KMS-11 (cell line): Measurements from ENCODE around the gene CNP.

Source experiments
- H2AFZ ChIP-seq: fragments of 200-600 bp; sonication (generic); 2 replicates; pipeline ENCODE4 v1.6.1; 2016; ENCODE audit warnings: antibody characterized with exemption, mixed run types, low read depth
- H3K27ac ChIP-seq: fragments of 200-600 bp; sonication (generic); 2 replicates; pipeline ENCODE4 v1.6.1; 2016; ENCODE audit warnings: mild to moderate bottlenecking, mixed run types
- H3K27me3 ChIP-seq: fragments of 200-600 bp; sonication (generic); 2 replicates; pipeline ENCODE4 v1.6.1; 2017; ENCODE audit warnings: mild to moderate bottlenecking, low read depth, mixed run types, moderate library complexity; ENCODE audit not compliant: insufficient read depth
- H3K36me3 ChIP-seq: fragments of 200-600 bp; sonication (generic); 2 replicates; pipeline ENCODE4 v1.6.1; 2017; ENCODE audit warnings: mild to moderate bottlenecking, mixed run types; ENCODE audit not compliant: insufficient read depth
- H3K4me1 ChIP-seq: fragments of 200-600 bp; sonication (generic); 2 replicates; pipeline ENCODE4 v1.6.1; 2016; ENCODE audit warnings: mild to moderate bottlenecking, low read depth, mixed run types; ENCODE audit not compliant: poor library complexity, severe bottlenecking
- H3K4me2 ChIP-seq: fragments of 200-600 bp; sonication (generic); 2 replicates; pipeline ENCODE4 v1.7.0; 2016; ENCODE audit warnings: mild to moderate bottlenecking, mixed run types
- H3K4me3 ChIP-seq: fragments of 200-600 bp; sonication (generic); IDR thresholded peaks from 2 replicates; pipeline ENCODE4 v1.6.1; 2017; ENCODE audit warnings: low read depth, low read length, mixed read lengths; ENCODE audit not compliant: insufficient read depth
- H3K79me2 ChIP-seq: fragments of 200-600 bp; sonication (generic); 2 replicates; pipeline ENCODE4 v1.6.1; 2016; ENCODE audit warnings: low read depth, mixed run types; ENCODE audit not compliant: insufficient read depth
- H3K9ac ChIP-seq: fragments of 200-600 bp; sonication (generic); 2 replicates; pipeline ENCODE4 v1.6.1; 2016; ENCODE audit warnings: mild to moderate bottlenecking, mixed run types
- H4K20me1 ChIP-seq: fragments of 200-600 bp; sonication (generic); 2 replicates; pipeline ENCODE4 v1.6.1; 2016; ENCODE audit warnings: mild to moderate bottlenecking, mixed run types; ENCODE audit not compliant: insufficient read depth
- CTCF ChIP-seq: fragments of 200-600 bp; sonication (generic); conservative IDR thresholded peaks from 2 replicates; pipeline ENCODE4 v1.6.1; 2017; ENCODE audit warnings: low read depth, mild to moderate bottlenecking, antibody characterized with exemption, low read length, moderate library complexity, mixed read lengths

The CNP gene

GRCh38 chr17:42001729-42002128 is 35.1 kb downstream of the CNP start:
- Histone ChIP-seq H3K79me2 (peaks cover 62% of the 10 kb centered on the region), H3K9ac (no peak overlapping the region), H3K4me3 (no peak overlapping the region), H2AFZ (no peak overlapping the region), H4K20me1 (peaks cover 6% of the 10 kb centered on the region), H3K4me1 (no peaks in the 10 kb centered on the region), H3K27me3 (no peaks in the 10 kb centered on the region), H3K4me2 (no peak overlapping the region), H3K27ac (no peak overlapping the region), H3K36me3 (peaks cover 25% of the 10 kb centered on the region; the same call in 1 of the 2 replicates)
- TF ChIP-seq CTCF, result no peak

- peaks cover 22% of the 10 kb centered on the region; the same call in 1 of the 2 replicates for H3K36me3 ChIP-seq
Observed at GRCh38 chr17:42002175-42002791, 35.7 kb downstream of the CNP start.

GRCh38 chr17:42002792-42003301 is 36.3 kb downstream of the CNP start:
- Histone ChIP-seq H3K27me3 (no peaks in the 10 kb centered on the region), H3K4me1 (no peaks in the 10 kb centered on the region), H3K79me2 (peaks cover 73% of the 10 kb centered on the region), H3K27ac (no peak overlapping the region), H2AFZ (no peak overlapping the region), H3K36me3 (peaks cover 19% of the 10 kb centered on the region; the same call in 1 of the 2 replicates), H3K9ac (no peak overlapping the region), H4K20me1 (peaks cover 6% of the 10 kb centered on the region), H3K4me3 (no peak overlapping the region), H3K4me2 (no peak overlapping the region)
- TF ChIP-seq CTCF, result no peak

More at GRCh38 chr17:42002175-42002791, 35.7 kb downstream of the CNP start:
- Histone ChIP-seq H4K20me1 (peaks cover 6% of the 10 kb centered on the region), H3K9ac (no peak overlapping the region), H3K79me2 (peaks cover 67% of the 10 kb centered on the region), H3K4me1 (no peaks in the 10 kb centered on the region), H3K27ac (no peak overlapping the region), H2AFZ (no peak overlapping the region), H3K4me2 (no peak overlapping the region), H3K27me3 (no peaks in the 10 kb centered on the region), H3K4me3 (no peak overlapping the region)
- TF ChIP-seq CTCF, result no peak

GRCh38 chr17:42005166-42005565 is 38.6 kb downstream of the CNP start:
- Histone ChIP-seq H3K36me3 (peaks cover 11% of the 10 kb centered on the region; the same call in 1 of the 2 replicates), H3K9ac (no peak overlapping the region), H3K4me1 (no peaks in the 10 kb centered on the region), H3K27ac (no peak overlapping the region), H4K20me1 (peaks cover 18% of the 10 kb centered on the region), H3K27me3 (no peaks in the 10 kb centered on the region), H3K4me3 (no peak overlapping the region), H2AFZ (no peak overlapping the region), H3K4me2 (no peak overlapping the region), H3K79me2 (peaks cover 93% of the 10 kb centered on the region)
- TF ChIP-seq CTCF, result no peak
